Activated CD4-positive, alpha-beta T cell treated with anti-CD3 and anti-CD28 coated beads, Interleukin-2, amount 50 U/mL, for 48 hours (primary cell): ENCODE data around the gene USP54.
"Not testable (repeated sequence)": the region's sequence is repeated elsewhere in the genome, so short reads cannot be mapped to it uniquely, and the experiment has no call there.

ENCODE experiments used
- DNase-seq, 2 experiments: peaks; one replicate each; pipeline ENCODE4 v3.0.0-alpha.2; 2020

The USP54 gene

GRCh38 chr10:73590881-73591799, at the start of gene USP54:
Gene USP54, minus strand, starts transcription at chr10:73591342. Its CDS starts 15,684 bp downstream, at chr10:73575658.
- DNase-seq = no peak

GRCh38 chr10:73639286-73639685, 48.1 kb upstream of the USP54 start:
- DNase-seq = no peak

DNA sequence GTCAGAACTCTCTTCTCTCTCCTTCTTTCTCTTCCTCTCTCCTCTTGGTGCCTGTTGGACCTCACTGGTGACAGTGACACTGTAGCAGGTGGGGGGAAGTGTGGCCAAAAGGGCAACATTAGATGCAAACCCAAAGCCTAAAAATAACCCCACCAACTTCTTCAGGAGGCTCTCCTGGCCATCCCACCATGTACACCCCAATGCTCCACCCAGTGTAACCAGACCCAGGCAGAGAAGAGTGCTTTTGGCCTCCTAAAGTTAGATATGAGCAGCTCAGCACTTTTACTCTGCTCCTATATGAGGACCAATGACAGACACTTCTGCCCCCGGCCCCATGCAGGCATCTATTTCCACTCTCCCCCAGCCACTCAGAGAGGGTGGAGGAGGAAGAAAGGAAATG, 44.6 kb upstream of the USP54 start:
- DNase-seq = no peak

DNA sequence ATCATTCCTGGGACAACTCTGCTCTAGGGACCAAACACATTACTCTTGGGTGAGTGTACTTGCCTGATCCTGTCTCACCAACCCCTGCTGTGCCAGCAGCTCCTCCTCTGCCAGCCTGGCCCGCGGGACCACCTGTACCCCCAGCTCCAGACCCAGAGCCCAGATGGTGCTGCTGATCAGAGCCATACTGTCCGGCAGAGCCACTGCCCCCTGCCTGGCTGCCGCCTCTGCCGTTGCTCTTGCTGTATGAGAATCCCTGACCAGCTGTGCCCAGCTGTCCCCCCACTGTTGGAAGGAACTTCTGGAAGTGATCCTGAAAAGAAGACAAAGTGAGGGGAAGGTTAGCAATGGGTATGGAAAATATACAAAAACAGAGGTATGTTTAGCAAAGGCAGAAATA, 43.3 kb upstream of the USP54 start:
- no peak for DNase-seq

GRCh38 chr10:73629165-73629564, 38.0 kb upstream of the USP54 start:
- no peak for DNase-seq

GRCh38 chr10:73628405-73628804, 37.3 kb upstream of the USP54 start:
- no peak for DNase-seq

GRCh38 chr10:73627300-73627699, 36.2 kb upstream of the USP54 start:
- no peak for DNase-seq

GRCh38 chr10:73625884-73626752, 35.0 kb upstream of the USP54 start:
- DNase-seq = peak; percentile 89 to 92

DNA sequence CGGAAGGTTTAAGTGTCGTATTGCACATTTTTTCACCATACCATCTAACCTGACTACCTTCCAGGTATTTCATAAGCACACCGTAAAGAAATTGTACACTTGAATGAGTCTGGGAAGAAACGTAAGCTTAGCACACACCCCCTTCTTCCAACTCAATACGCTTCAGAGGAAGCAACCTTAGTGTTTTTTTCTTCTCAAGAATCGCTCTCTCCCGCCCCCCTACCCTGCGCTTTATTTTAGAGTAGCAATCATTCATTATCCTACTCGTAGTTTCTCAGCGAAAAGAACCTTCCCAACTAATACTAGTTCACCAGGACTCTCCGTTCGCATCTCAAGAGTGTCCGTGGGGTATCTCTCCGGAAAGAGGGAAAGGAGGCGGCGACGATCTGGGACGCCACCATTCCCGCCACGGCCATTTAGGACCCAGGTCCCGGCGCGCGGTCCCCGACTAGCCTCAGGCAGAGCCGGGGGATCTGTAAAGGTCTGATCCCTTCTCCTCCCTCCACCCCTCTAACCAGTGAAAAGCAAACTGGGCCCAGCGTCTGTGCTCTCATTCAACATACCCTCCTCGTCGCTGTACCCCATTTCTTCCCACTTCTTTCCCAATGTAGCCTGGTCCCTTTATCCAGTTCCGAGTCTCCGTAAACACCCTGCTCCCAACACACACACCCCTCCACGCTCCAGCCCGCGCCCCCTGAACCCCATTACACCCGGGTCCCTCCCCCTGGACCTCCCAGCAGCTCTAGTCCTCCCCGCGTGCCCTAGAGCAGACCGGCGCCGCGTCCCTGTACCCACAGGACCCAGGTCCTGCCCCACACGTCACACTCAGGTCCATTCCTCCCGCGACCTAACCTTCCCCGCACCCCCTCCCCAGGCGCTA, 34.1 kb upstream of the USP54 start:
- no peak for DNase-seq

- no peak for DNase-seq
Measured at GRCh38 chr10:73623056-73623455, 31.9 kb upstream of the USP54 start.

DNA sequence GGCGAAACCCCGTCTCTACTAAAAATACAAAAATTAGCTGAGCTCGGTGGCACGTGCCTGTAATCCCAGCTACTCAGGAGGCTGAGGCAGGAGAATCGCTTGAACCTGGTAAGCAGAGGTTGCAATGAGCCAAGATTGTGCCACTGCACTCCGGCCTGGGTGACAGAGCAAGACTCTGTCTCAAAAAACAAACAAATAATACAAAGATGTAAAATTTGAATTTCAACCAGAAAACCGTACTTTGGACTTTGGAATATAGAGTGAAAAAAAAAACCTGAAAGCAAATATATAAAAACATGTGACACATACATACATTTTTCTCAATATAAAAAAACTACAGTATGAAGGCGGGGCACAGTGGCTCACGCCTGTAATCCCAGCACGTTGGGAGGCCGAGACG, 29.8 kb upstream of the USP54 start:
- not testable (repeated sequence) for DNase-seq

GRCh38 chr10:73617143-73617542, 26.0 kb upstream of the USP54 start:
- DNase-seq = not testable (repeated sequence)

DNA sequence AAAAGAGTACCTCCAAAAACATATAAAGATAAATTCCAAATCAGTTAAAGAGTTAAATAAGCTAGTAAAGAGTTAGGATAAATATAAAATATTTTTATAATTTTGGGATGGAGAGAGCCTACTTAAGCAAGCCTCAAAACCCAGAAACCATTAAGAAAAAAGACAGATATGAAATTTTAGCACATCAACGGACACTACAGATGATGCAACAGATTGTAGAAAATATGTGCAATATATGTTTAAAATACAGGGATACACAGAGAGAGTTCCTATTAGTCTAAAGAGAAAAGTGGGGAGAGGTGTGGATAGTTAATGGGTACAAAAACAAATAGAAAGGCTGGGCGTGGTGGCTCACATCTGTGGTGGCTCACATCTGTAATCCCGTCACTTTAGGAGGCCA, 23.6 kb upstream of the USP54 start:
- no peak for DNase-seq

GRCh38 chr10:73609116-73609515, 18.0 kb upstream of the USP54 start:
- no peak for DNase-seq

GRCh38 chr10:73601486-73601921, 10.4 kb upstream of the USP54 start:
- DNase-seq = no peak

- DNase-seq = no peak
Measured at GRCh38 chr10:73597346-73597745, 6.2 kb upstream of the USP54 start.

GRCh38 chr10:73593812-73594211, 2.7 kb upstream of the USP54 start:
- no peak for DNase-seq

- DNase-seq = no peak
Measured at GRCh38 chr10:73593110-73593509, 2.0 kb upstream of the USP54 start.

DNA sequence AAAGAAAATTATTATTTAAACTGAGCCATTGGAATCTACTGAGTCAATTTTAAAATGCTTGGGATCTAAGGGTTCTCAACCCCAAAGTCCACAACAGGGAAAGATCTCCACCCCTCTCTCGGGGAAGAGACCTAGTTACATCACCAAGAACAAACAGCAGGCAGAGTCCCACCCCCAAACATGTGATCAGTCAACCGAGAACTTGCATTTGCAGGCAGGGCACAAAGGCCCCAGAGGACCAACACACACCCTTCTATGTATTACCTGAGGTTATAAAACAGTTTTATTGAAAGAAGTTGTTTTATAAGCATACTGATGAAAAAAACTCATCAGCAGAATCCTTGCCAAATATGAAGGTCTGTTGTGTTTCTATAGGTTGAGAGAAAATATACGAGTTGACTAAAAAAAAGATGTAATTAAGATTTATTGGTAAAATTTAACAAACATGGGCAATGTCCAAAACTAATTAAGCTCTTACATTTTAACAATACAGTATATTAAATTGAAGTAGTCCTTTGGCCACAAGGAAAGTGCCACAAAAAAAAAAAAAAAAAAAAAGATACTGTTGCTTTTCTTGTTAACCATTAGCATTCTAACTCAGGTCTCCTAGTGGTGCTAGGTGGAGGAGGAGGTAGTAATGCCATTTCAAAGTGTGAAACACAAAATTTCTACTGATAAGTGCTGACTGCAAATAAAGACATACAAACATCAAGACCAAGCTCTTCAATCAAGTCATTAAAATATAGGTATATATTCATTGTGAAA, 975 bp upstream of the USP54 start:
- DNase-seq = peak in 1 of 2 experiments; percentile 13

DNA sequence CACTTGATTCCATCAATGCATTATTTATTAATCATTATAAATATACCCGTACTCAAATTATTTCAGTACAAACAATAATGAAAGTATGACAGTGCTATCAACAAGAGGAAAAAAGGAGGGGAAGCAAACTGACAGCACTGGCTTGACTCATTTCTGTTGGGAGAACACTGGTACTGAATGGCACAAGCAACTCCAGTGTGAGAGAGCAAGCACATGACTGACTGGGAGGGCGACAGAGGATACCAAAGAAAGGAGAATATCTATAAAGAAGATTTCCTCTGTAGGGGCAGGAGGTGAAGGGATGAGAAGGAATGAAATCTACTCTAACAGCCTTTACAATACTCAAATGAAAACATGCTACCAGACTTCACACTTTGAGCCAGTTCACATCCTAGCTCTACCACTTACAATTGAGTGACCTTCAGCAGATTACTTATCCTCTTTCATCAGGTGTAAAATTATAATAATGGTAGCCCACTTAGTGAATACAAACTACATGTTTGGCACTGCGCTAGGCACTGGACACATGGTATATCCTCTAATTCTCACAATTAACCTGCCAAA, 1.5 kb downstream of the USP54 start:
- DNase-seq = no peak

GRCh38 chr10:73588656-73589055, 2.5 kb downstream of the USP54 start:
- DNase-seq = no peak

- no peak for DNase-seq
Measured at GRCh38 chr10:73586583-73586984, 4.6 kb downstream of the USP54 start.
